Measurements from ENCODE around the gene GGT6.
"Not testable (repeated sequence)": the region's sequence is repeated elsewhere in the genome, so short reads cannot be mapped to it uniquely, and the experiment has no call there.

Gene GGT6

GRCh38 chr17:4560421-4560820 is at the start of gene GGT6:
Gene GGT6 (minus strand): TSS chr17:4560577. CDS start chr17:4560521, 56 bp downstream.
- no peak for DNase-seq (ENCODE audit: low read depth in 2 of 2)

- DNase-seq (ENCODE audit: low read depth in 2 of 2), result no peak
These were observed 49.8 kb upstream of the GGT6 start for GRCh38 chr17:4610162-4610561.

GRCh38 chr17:4609761-4610160 is 49.4 kb upstream of the GGT6 start:
- DNase-seq (ENCODE audit: low read depth in 2 of 2), result no peak

GRCh38 chr17:4607773-4608187 is 47.4 kb upstream of the GGT6 start:
- DNase-seq (ENCODE audit: low read depth in 2 of 2), result no peak

- no peak for DNase-seq (ENCODE audit: low read depth in 2 of 2)
These were observed 46.9 kb upstream of the GGT6 start for GRCh38 chr17:4607261-4607741.

- DNase-seq (ENCODE audit: low read depth in 2 of 2), result no peak
These were observed 45.4 kb upstream of the GGT6 start for GRCh38 chr17:4605826-4606225.

- DNase-seq (ENCODE audit: low read depth in 2 of 2), result not testable (repeated sequence)
These were observed 44.4 kb upstream of the GGT6 start for GRCh38 chr17:4604736-4605135.

GRCh38 chr17:4604111-4604644 is 43.8 kb upstream of the GGT6 start:
- no peak for DNase-seq (ENCODE audit: low read depth in 2 of 2)

- no peak for DNase-seq (ENCODE audit: low read depth in 2 of 2)
These were observed 41.7 kb upstream of the GGT6 start for GRCh38 chr17:4602041-4602440.

- DNase-seq (ENCODE audit: low read depth in 2 of 2), result no peak
These were observed 40.9 kb upstream of the GGT6 start for GRCh38 chr17:4601326-4601725.

- no peak for DNase-seq (ENCODE audit: low read depth in 2 of 2)
These were observed 40.2 kb upstream of the GGT6 start for GRCh38 chr17:4600563-4600962.

- no peak for DNase-seq (ENCODE audit: low read depth in 2 of 2)
These were observed 39.3 kb upstream of the GGT6 start for GRCh38 chr17:4599505-4600281.

GRCh38 chr17:4598776-4599504 is 38.6 kb upstream of the GGT6 start:
- no peak for DNase-seq (ENCODE audit: low read depth in 2 of 2)

GRCh38 chr17:4597975-4598374 is 37.6 kb upstream of the GGT6 start:
- no peak for DNase-seq (ENCODE audit: low read depth in 2 of 2)

GRCh38 chr17:4596636-4597380 is 36.4 kb upstream of the GGT6 start:
- no peak for DNase-seq (ENCODE audit: low read depth in 2 of 2)

GRCh38 chr17:4595685-4596342 is 35.4 kb upstream of the GGT6 start:
- DNase-seq (ENCODE audit: low read depth in 2 of 2), result not testable (repeated sequence)

GRCh38 chr17:4594931-4595684 is 34.7 kb upstream of the GGT6 start:
- DNase-seq (ENCODE audit: low read depth in 2 of 2), result peak in 1 of 2 donors; percentile 9

- no peak for DNase-seq (ENCODE audit: low read depth in 2 of 2)
These were observed 34.0 kb upstream of the GGT6 start for GRCh38 chr17:4594406-4594805.

GRCh38 chr17:4593021-4593421 is 32.6 kb upstream of the GGT6 start:
- no peak for DNase-seq (ENCODE audit: low read depth in 2 of 2)

- no peak for DNase-seq (ENCODE audit: low read depth in 2 of 2)
These were observed 32.0 kb upstream of the GGT6 start for GRCh38 chr17:4592240-4593005.

Data from stimulated activated CD8-positive, alpha-beta memory T cell treated with anti-CD3 and anti-CD28 coated beads, Interleukin-2, amount 100 ng/mL, for 1 hour (primary cell).